ENCODE measurements around the gene ATRNL1.

Gene ATRNL1

GRCh38 chr10:115049960-115050359 lies 43.2 kb upstream of the ATRNL1 start:
- TF ChIP-seq HDGF (IDR thresholded peaks at IDR 0.05; ENCODE audit: borderline replicate concordance) = no peak
- no peak for TF ChIP-seq ARNT (IDR thresholded peaks at IDR 0.05)
- TF ChIP-seq SUZ12 (IDR thresholded peaks at IDR 0.05) = no peak
- TF ChIP-seq CTBP1 (IDR thresholded peaks at IDR 0.05; ENCODE audit: borderline replicate concordance) = no peak
- TF ChIP-seq, protein P1, sequence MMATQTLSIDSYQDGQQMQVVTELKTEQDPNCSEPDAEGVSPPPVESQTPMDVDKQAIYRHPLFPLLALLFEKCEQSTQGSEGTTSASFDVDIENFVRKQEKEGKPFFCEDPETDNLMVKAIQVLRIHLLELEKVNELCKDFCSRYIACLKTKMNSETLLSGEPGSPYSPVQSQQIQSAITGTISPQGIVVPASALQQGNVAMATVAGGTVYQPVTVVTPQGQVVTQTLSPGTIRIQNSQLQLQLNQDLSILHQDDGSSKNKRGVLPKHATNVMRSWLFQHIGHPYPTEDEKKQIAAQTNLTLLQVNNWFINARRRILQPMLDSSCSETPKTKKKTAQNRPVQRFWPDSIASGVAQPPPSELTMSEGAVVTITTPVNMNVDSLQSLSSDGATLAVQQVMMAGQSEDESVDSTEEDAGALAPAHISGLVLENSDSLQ (IDR thresholded peaks at IDR 0.05) = no peak
- TF ChIP-seq ZNF384 (IDR thresholded peaks at IDR 0.05) = no peak
- no peak for TF ChIP-seq NFRKB (IDR thresholded peaks at IDR 0.05)
- TF ChIP-seq FOXM1 (IDR thresholded peaks at IDR 0.05; ENCODE audit: borderline replicate concordance) = no peak
- TF ChIP-seq BHLHE40 (IDR thresholded peaks at IDR 0.05; ENCODE audit: borderline replicate concordance) = no peak
- TF ChIP-seq ELF4 (IDR thresholded peaks at IDR 0.05) = no peak
- TF ChIP-seq FOXK2 (IDR thresholded peaks at IDR 0.05) = no peak
- no peak for TF ChIP-seq L3MBTL2 (conservative IDR thresholded peaks at IDR 0.05)
- no peak for DNase-seq (ENCODE audit: extremely low spot score)
- ChIA-PET POLR2A (no interaction called here), CTCF (no interaction called here)

DNA sequence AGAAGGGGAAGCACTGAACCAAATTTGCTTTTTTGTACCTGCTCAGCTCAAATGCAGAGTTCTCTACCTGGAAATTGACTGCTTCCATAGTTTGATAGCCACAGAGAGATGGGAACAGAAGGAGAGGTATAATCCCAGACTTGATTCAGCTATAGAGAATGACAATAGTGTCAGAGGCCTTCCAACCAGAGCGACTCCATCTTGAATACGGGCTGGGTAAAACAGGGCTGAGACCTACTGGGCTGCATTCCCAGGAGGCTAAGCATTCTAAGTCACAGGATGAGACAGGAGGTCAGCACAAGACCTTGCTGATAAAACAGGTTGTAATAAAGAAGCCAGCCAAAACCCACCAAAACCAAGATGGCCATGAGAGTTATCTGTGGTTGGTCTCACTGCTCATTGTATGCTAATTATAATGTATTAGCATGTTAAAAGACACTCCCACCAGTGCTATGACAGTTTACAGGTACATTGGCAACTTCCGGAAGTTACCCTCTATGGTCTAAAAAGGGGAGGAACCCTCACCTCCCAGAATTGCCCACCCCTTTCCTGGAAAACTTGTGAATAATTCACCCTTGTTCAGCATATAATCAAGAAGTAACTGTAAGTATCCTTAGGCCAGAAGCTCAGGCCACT lies 42.7 kb upstream of the ATRNL1 start:
- POLR2A ChIA-PET = no interaction called here
- CTCF ChIA-PET = no interaction called here
- DNase-seq (ENCODE audit: extremely low spot score) = no peak
- TF ChIP-seq TARDBP (IDR thresholded peaks at IDR 0.05) = no peak

DNA sequence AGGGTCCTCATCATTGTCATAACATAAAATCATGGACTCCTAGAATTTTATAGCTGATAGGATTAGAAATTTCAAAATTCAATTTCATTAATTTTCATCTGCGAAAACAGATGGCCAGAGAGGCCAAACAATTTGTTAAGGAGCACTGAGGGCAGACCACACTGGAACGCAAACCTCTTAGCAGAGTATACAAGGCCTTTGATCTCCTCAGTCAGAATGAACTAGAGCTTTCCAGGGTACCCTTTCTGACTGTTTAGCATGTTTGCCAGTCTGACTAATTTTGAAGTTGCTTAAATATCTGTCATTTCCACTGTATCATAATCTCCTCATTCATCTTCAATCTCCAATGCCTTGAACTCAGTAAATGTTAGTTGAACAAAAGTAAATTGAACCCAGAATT lies 41.9 kb upstream of the ATRNL1 start:
- no peak for DNase-seq (ENCODE audit: extremely low spot score)
- TF ChIP-seq SP1 (IDR thresholded peaks at IDR 0.05) (no peak), FOXK2 (IDR thresholded peaks at IDR 0.05) (no peak), ELF4 (IDR thresholded peaks at IDR 0.05) (no peak), BHLHE40 (IDR thresholded peaks at IDR 0.05; ENCODE audit: borderline replicate concordance) (no peak)
- TF ChIP-seq, protein P1 (IDR thresholded peaks at IDR 0.05) = no peak
- ChIA-PET CTCF (no interaction called here), POLR2A (no interaction called here)

DNA sequence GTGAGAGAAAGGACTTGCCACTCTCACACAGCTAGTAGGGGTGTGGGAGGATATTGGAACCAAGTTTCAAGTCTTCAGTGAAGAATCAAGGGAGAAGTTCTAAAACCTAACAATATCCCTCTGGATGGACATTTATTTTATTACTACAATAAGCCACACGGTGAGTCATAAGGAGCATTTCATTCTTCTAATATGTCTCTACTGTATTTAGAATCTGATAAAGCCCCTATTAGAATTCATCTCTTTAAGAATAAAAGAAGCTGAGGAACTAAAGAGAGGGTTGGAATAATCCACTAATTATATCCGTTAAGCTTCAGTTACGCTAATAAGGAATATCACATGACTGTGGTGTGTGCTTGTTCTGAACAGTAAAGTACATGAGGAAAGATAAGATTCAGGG lies 40.9 kb upstream of the ATRNL1 start:
- POLR2A ChIA-PET = no interaction called here
- no peak for DNase-seq (ENCODE audit: extremely low spot score)

DNA sequence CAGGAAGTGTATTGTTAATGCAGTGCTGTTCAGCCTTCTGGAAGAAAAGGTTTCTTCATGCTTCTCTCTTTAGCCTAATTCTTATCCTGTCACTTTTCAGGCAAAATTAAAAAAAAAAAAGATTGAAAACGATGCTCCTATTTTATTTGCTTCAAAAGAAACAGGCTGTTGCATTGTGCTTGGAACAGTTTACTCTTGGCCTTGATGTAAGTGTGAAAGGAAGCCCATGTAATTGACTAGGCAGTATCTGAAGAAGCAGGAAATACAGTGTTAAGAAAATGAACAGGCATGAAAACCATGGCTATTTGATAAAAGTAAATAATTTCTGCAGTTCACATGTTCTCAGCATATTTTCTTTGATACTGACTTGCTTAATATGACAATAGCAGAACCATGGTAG lies 40.4 kb upstream of the ATRNL1 start:
- ChIA-PET POLR2A (no interaction called here), CTCF (no interaction called here)
- DNase-seq (ENCODE audit: extremely low spot score) = no peak
- TF ChIP-seq, protein P1 (IDR thresholded peaks at IDR 0.05) = no peak
- TF ChIP-seq L3MBTL2 (conservative IDR thresholded peaks at IDR 0.05) (no peak), BHLHE40 (IDR thresholded peaks at IDR 0.05; ENCODE audit: borderline replicate concordance) (no peak), LEF1 (IDR thresholded peaks at IDR 0.05; ENCODE audit: borderline replicate concordance) (no peak), SP1 (IDR thresholded peaks at IDR 0.05) (no peak), CTBP1 (IDR thresholded peaks at IDR 0.05; ENCODE audit: borderline replicate concordance) (no peak), NFRKB (IDR thresholded peaks at IDR 0.05) (no peak), TARDBP (IDR thresholded peaks at IDR 0.05) (no peak), FOXM1 (IDR thresholded peaks at IDR 0.05; ENCODE audit: borderline replicate concordance) (no peak)

More for the DNA sequence above, 40.9 kb upstream of the ATRNL1 start:
- CTCF ChIA-PET = no interaction called here
- TF ChIP-seq, protein P1 (IDR thresholded peaks at IDR 0.05) = no peak
- TF ChIP-seq FOXK2 (IDR thresholded peaks at IDR 0.05) = no peak
- TF ChIP-seq FOXM1 (IDR thresholded peaks at IDR 0.05; ENCODE audit: borderline replicate concordance) = no peak
- no peak for TF ChIP-seq ARNT (IDR thresholded peaks at IDR 0.05)
- TF ChIP-seq SP1 (IDR thresholded peaks at IDR 0.05) = no peak

GRCh38 chr10:115056186-115056585 lies 37.0 kb upstream of the ATRNL1 start:
- CTCF ChIA-PET = no interaction called here
- no peak for DNase-seq (ENCODE audit: extremely low spot score)
- POLR2A ChIA-PET = no interaction called here
- TF ChIP-seq BHLHE40 (IDR thresholded peaks at IDR 0.05; ENCODE audit: borderline replicate concordance) = no peak

DNA sequence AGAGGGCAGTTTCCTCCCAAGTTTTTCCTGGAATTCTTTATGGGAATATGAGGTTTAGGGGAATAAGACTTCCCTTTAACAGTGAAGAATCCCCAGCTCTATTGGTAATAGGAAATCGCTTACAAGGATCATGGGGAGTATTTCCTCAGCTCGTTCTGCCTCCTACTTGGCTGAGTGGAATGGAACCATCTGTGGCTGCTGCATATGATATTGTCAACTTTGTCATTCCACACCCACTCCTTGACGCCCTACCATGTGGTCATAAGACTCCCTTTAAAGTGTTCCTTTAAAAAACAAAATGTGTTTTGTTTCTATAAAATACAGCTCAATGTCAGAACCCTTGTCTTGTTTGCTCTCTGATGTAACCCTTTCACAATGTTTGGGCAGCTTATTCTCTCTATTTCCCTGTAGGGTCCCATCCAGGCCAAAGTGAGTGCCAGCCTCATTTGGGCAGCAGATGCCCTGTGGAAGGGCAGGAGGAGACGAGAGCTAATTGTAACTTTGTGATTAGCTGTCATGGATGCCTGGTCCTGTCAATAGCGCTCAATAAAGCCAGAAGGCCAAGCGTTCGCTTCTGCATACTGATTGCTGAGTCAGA lies 33.8 kb upstream of the ATRNL1 start:
- CTCF ChIA-PET = interaction anchor here (0.7 to 0.8 kb wide), 2 partner anchors 8 to 1383 kb away, joined by 3 to 9 read pairs; no protein-coding TSS in a partner anchor
- POLR2A ChIA-PET = no interaction called here
- DNase-seq (ENCODE audit: extremely low spot score) = no peak
- no peak for TF ChIP-seq FOXA1 (IDR thresholded peaks at IDR 0.05)
- TF ChIP-seq ELF4 (IDR thresholded peaks at IDR 0.05) = no peak
- no peak for TF ChIP-seq NFRKB (IDR thresholded peaks at IDR 0.05)
- no peak for TF ChIP-seq ZNF384 (IDR thresholded peaks at IDR 0.05)
- no peak for TF ChIP-seq SP1 (IDR thresholded peaks at IDR 0.05)
- TF ChIP-seq ARNT (IDR thresholded peaks at IDR 0.05) = no peak
